ACHN (cell line): ENCODE results near the gene HIPK2.
"Not testable (repeated sequence)": the region's sequence is repeated elsewhere in the genome, so short reads cannot be mapped to it uniquely, and the experiment has no call there.

Experiments used
- DNase-seq: peaks from one replicate; pipeline ENCODE4 v3.0.0-alpha.2; 2015
- in situ Hi-C: cut with HindIII; loops from 2 replicates; pipeline ENCODE4 v1.10.0; 2017; ENCODE audit warnings: low sequenced_read_pairs, low pct_ligation_motif_present, low pct_unique_long_range_greater_than_20kb

The HIPK2 gene

GRCh38 chr7:139559364-139560105, 218.3 kb downstream of the HIPK2 start:
- in situ Hi-C loops = no loop called here
- no peak for DNase-seq

- no peak for DNase-seq
Measured at GRCh38 chr7:139557857-139558581, 219.8 kb downstream of the HIPK2 start.

GRCh38 chr7:139553991-139554700, 223.7 kb downstream of the HIPK2 start:
- DNase-seq, in situ Hi-C loops: not testable (repeated sequence)

More at GRCh38 chr7:139557857-139558581, 219.8 kb downstream of the HIPK2 start:
- in situ Hi-C loops = no loop called here

GRCh38 chr7:139548302-139549028, 229.3 kb downstream of the HIPK2 start:
- in situ Hi-C loops = no loop called here
- no peak for DNase-seq

GRCh38 chr7:139544645-139545044, 233.2 kb downstream of the HIPK2 start:
- in situ Hi-C loops = no loop called here
- no peak for DNase-seq

GRCh38 chr7:139543801-139544603, 233.8 kb downstream of the HIPK2 start:
- no peak for DNase-seq
- in situ Hi-C loops = no loop called here

- DNase-seq = no peak
- in situ Hi-C loops = no loop called here
Measured at GRCh38 chr7:139542308-139543151, 235.3 kb downstream of the HIPK2 start.

- in situ Hi-C loops = no loop called here
- DNase-seq = no peak
Measured at GRCh38 chr7:139541600-139542307, 236.0 kb downstream of the HIPK2 start.

GRCh38 chr7:139540203-139540602, 237.6 kb downstream of the HIPK2 start:
- in situ Hi-C loops = no loop called here
- no peak for DNase-seq

GRCh38 chr7:139538881-139539635, 238.7 kb downstream of the HIPK2 start:
- in situ Hi-C loops = no loop called here
- no peak for DNase-seq

GRCh38 chr7:139536152-139536551, 241.6 kb downstream of the HIPK2 start:
- in situ Hi-C loops = no loop called here
- DNase-seq = no peak

GRCh38 chr7:139534966-139535651, 242.7 kb downstream of the HIPK2 start:
- in situ Hi-C loops = no loop called here
- no peak for DNase-seq

GRCh38 chr7:139534096-139534495, 243.7 kb downstream of the HIPK2 start:
- in situ Hi-C loops = no loop called here

GRCh38 chr7:139532636-139533155, 245.1 kb downstream of the HIPK2 start:
- no peak for DNase-seq
- in situ Hi-C loops = no loop called here

More at GRCh38 chr7:139534096-139534495, 243.7 kb downstream of the HIPK2 start:
- no peak for DNase-seq

- in situ Hi-C loops = no loop called here
Measured at GRCh38 chr7:139531094-139531493, 246.7 kb downstream of the HIPK2 start.

More at GRCh38 chr7:139531094-139531493, 246.7 kb downstream of the HIPK2 start:
- DNase-seq = no peak
